Measurements from ENCODE around the gene HAS3. TPM values are rescaled to one million over a fixed set of nuclear protein-coding genes. Genes with fewer than 3 reads are reported as not detected.
"Not testable (repeated sequence)": the region's sequence is repeated elsewhere in the genome, so short reads cannot be mapped to it uniquely, and the experiment has no call there.

HAS3 gene
- total RNA-seq, 1 experiment from 2014 or later, result 0.31 TPM

GRCh38 chr16:69143116-69143515 is 37.7 kb downstream of the HAS3 start:
- DNase-seq (ENCODE audit: low spot score), result peak; percentile 13

DNA sequence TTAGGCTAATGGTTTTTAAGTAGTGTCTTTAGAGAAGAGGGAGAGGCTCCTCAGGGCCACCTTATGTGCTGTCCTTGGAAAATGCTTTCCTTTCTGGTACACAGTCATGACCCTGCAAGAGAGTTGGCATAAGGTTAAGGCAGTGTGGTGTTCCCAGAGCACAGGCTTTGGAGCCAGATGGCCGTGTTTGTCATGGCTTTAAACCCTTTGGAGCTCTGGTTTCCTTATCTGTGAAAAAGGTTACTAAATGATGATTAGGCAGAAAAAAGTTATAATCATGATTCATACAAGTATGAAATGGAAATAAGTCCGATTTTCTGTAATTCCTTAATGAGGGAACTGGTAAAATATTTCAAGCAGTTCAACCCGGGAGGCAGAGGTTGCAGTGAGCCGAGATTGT is 40.2 kb downstream of the HAS3 start:
- DNase-seq (ENCODE audit: low spot score), result no peak

GRCh38 chr16:69149621-69150020 is 44.2 kb downstream of the HAS3 start:
- not testable (repeated sequence) for DNase-seq (ENCODE audit: low spot score)

DNA sequence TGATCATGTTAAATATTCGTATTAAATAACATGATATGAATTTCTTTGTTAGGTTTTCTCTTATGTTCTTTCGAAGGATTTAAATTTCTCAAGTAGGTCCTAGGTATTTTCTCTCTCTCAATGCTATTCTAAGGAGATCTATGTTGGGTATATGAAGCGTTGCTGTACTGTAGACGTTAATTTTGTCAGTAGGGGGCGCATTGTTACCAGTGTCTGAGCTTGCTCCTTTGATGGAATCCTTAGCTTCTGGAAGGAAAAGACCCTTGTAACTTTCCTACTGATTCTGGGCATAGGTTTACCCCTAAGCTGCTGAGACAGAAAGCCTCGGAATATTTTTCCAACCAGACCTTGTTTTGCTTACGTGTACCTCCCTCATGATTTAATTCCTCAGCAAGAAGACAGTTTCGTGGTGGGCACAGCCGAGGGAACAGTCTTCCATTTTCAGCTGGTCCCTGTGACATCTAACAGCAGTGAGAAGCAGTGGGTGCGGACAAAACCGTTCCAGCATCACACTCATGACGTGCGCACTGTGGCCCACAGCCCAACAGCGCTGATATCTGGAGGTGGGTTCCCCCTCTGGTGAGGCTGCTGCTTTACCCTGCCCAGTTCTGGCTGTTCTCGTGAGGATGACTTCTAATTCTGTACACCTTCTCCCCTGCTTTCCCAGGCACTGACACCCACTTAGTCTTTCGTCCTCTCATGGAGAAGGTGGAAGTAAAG is 44.9 kb downstream of the HAS3 start:
- DNase-seq (ENCODE audit: low spot score), result peak; percentile 80

DNA sequence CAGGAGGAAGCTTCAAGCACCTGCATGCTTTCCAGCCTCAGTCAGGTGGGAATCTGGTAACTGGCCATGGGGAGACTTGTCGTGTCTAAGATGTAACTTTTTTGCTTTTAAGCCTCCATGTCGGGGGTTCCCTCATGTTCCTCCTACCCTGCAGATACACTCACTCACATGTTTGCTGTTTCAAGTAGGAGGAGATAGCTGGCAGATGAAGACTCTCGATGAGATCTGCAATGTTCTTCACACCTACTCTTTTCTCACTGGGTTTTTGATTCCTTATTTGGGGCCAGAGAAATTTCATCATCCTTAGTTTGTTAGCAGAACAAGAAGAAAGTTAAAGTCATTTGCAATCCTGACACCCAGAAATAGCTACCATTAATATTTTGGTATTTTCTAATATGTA is 51.7 kb downstream of the HAS3 start:
- no peak for DNase-seq (ENCODE audit: low spot score)

GRCh38 chr16:69160192-69160591 is 54.7 kb downstream of the HAS3 start:
- no peak for DNase-seq (ENCODE audit: low spot score)

GRCh38 chr16:69165584-69165983 is 60.1 kb downstream of the HAS3 start:
- DNase-seq (ENCODE audit: low spot score), result no peak

GRCh38 chr16:69166221-69166833 is 60.9 kb downstream of the HAS3 start:
- peak; percentile 80 for DNase-seq (ENCODE audit: low spot score)

GRCh38 chr16:69166946-69167930 is 61.8 kb downstream of the HAS3 start:
- peak; percentile 68 for DNase-seq (ENCODE audit: low spot score)

Other genes with a start within 250 kb of the HAS3 start
- gene CHTF8, start 26.9 kb downstream of the HAS3 start, total RNA-seq (2014; rRNA removed; shearing (Covaris generic)), result 30.5 and 36.0 TPM in 2 replicates
- 28.0 and 30.9 TPM in 2 replicates for gene UTP4, start 27.0 kb downstream of the HAS3 start, total RNA-seq (2014; rRNA removed; shearing (Covaris generic))
- 25.4 and 43.8 TPM in 2 replicates for gene SNTB2, start 81.5 kb downstream of the HAS3 start, total RNA-seq (2014; rRNA removed; shearing (Covaris generic))
- gene VPS4A, start 205.7 kb downstream of the HAS3 start, total RNA-seq (2014; rRNA removed; shearing (Covaris generic)), result 58.0 and 59.3 TPM in 2 replicates
- gene PDF, start 224.9 kb downstream of the HAS3 start, total RNA-seq (2014; rRNA removed; shearing (Covaris generic)), result 44.3 and 68.4 TPM in 2 replicates
- gene COG8, start 233.9 kb downstream of the HAS3 start, total RNA-seq (2014; rRNA removed; shearing (Covaris generic)), result 71.3 and 74.8 TPM in 2 replicates
- 42.0 and 48.2 TPM in 2 replicates for gene NIP7, start 234.1 kb downstream of the HAS3 start, total RNA-seq (2014; rRNA removed; shearing (Covaris generic))
- not detected in 2 replicates for gene TMED6, start 246.1 kb downstream of the HAS3 start, total RNA-seq (2014; rRNA removed; shearing (Covaris generic))

All from A172 (cell line).